SU-DHL-6 (cell line): ENCODE measurements around the gene TMEM119.

Experiments used
- CTCF ChIP-seq: fragments of 200-600 bp; sonication (generic); IDR thresholded peaks from one replicate; pipeline ENCODE4 v1.5.1; 2017; ENCODE audit warnings: antibody characterized with exemption, mild to moderate bottlenecking, low read length, moderate library complexity; ENCODE audit not compliant: insufficient read depth, poor library complexity, severe bottlenecking
- EZH2phosphoT487 ChIP-seq: fragments of 200-600 bp; sonication (generic), shearing (Covaris generic); conservative IDR thresholded peaks from 2 replicates; pipeline ENCODE4 v1.6.1; 2018; ENCODE audit warnings: mild to moderate bottlenecking, antibody characterized with exemption, low read length, moderate library complexity, mixed read lengths

DNA sequence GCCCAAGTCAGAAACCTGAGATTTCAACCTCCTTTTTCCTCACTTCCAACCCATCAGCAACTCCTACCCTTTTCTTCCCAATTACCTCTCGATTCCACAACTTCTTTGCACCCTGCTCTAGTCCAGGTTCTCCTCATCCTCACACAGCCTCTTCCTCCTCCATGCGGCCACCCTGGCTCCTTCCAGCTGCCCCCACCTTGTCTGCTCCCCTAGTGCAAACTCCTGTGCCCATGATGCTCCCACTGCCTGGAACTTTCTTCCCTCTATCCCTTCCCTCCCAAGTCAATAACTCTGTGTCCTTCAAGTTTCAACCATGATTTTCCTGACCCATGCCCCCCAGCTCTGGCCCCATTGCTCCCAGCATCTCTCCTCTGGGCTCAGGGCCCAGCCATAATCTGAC lies 18.5 kb upstream of the TMEM119 start:
- TF ChIP-seq CTCF (no peak), EZH2phosphoT487 (no peak)
